ENCODE results near the gene COCH.

The COCH gene

GRCh38 chr14:30874120-30874998 lies at the start of gene COCH:
TSS of gene COCH (plus strand) at chr14:30874559. CDS start at chr14:30874939, 380 bp downstream.
- Mint-ChIP-seq H3K27ac (no peak within 1 kb of the TSS), H3K4me3 (peak within 1 kb of the TSS; percentile 77), H3K36me3 (peaks cover 3% of the 10 kb centered on the region)

GRCh38 chr14:30826070-30826469 lies 48.3 kb upstream of the COCH start:
- H3K27me3 Mint-ChIP-seq = peaks cover 1% of the 10 kb centered on the region
- no peaks in the 10 kb centered on the region for H3K4me1 Mint-ChIP-seq (ENCODE audit: low read depth)
- H3K4me3 Mint-ChIP-seq = no peak overlapping the region
- peaks cover 4% of the 10 kb centered on the region for H3K9me3 Mint-ChIP-seq (ENCODE audit: low read depth)
- peaks cover 8% of the 10 kb centered on the region for H3K36me3 Mint-ChIP-seq
- H3K27ac Mint-ChIP-seq = no peak overlapping the region

More at GRCh38 chr14:30874120-30874998, at the start of gene COCH:
- Mint-ChIP-seq H3K4me1 (ENCODE audit: low read depth) (peaks cover 12% of the 10 kb centered on the region), H3K27me3 (peaks cover 27% of the 10 kb centered on the region), H3K9me3 (ENCODE audit: low read depth) (no peaks in the 10 kb centered on the region)

GRCh38 chr14:30829853-30830252 lies 44.5 kb upstream of the COCH start:
- Mint-ChIP-seq H3K27me3 (peaks cover 3% of the 10 kb centered on the region), H3K27ac (no peak overlapping the region), H3K36me3 (peaks cover 8% of the 10 kb centered on the region), H3K4me1 (ENCODE audit: low read depth) (no peaks in the 10 kb centered on the region), H3K4me3 (no peak overlapping the region), H3K9me3 (ENCODE audit: low read depth) (peaks cover 8% of the 10 kb centered on the region)

- Mint-ChIP-seq H3K27ac (no peak overlapping the region), H3K4me3 (no peak overlapping the region), H3K36me3 (peaks cover 3% of the 10 kb centered on the region), H3K27me3 (peaks cover 8% of the 10 kb centered on the region), H3K9me3 (ENCODE audit: low read depth) (peaks cover 8% of the 10 kb centered on the region), H3K4me1 (ENCODE audit: low read depth) (no peaks in the 10 kb centered on the region)
These were observed 40.0 kb upstream of the COCH start for GRCh38 chr14:30834353-30834752.

GRCh38 chr14:30838351-30838750 lies 36.0 kb upstream of the COCH start:
- Mint-ChIP-seq H3K4me1 (ENCODE audit: low read depth) (no peaks in the 10 kb centered on the region), H3K27ac (no peak overlapping the region), H3K36me3 (peaks cover 3% of the 10 kb centered on the region), H3K9me3 (ENCODE audit: low read depth) (peaks cover 8% of the 10 kb centered on the region), H3K4me3 (no peak overlapping the region), H3K27me3 (peaks cover 8% of the 10 kb centered on the region)

- Mint-ChIP-seq H3K4me3 (no peak overlapping the region), H3K27ac (no peak overlapping the region), H3K9me3 (ENCODE audit: low read depth) (peaks cover 3% of the 10 kb centered on the region), H3K27me3 (peaks cover 3% of the 10 kb centered on the region), H3K4me1 (ENCODE audit: low read depth) (no peaks in the 10 kb centered on the region), H3K36me3 (no peaks in the 10 kb centered on the region)
These were observed 34.1 kb upstream of the COCH start for GRCh38 chr14:30840086-30840779.

GRCh38 chr14:30842431-30842830 lies 31.9 kb upstream of the COCH start:
- Mint-ChIP-seq H3K4me1 (ENCODE audit: low read depth) (no peaks in the 10 kb centered on the region), H3K9me3 (ENCODE audit: low read depth) (no peaks in the 10 kb centered on the region), H3K36me3 (no peaks in the 10 kb centered on the region), H3K27ac (no peak overlapping the region), H3K27me3 (peaks cover 5% of the 10 kb centered on the region), H3K4me3 (no peak overlapping the region)

GRCh38 chr14:30848449-30849240 lies 25.7 kb upstream of the COCH start:
- Mint-ChIP-seq H3K27me3 (peaks cover 19% of the 10 kb centered on the region), H3K9me3 (ENCODE audit: low read depth) (no peaks in the 10 kb centered on the region), H3K36me3 (no peaks in the 10 kb centered on the region), H3K4me1 (ENCODE audit: low read depth) (no peaks in the 10 kb centered on the region), H3K4me3 (no peak overlapping the region), H3K27ac (no peak overlapping the region)

- H3K9me3 Mint-ChIP-seq (ENCODE audit: low read depth) = no peaks in the 10 kb centered on the region
- H3K27me3 Mint-ChIP-seq = peaks cover 19% of the 10 kb centered on the region
- no peak overlapping the region for H3K27ac Mint-ChIP-seq
- H3K36me3 Mint-ChIP-seq = no peaks in the 10 kb centered on the region
- no peaks in the 10 kb centered on the region for H3K4me1 Mint-ChIP-seq (ENCODE audit: low read depth)
- H3K4me3 Mint-ChIP-seq = no peak overlapping the region
These were observed 25.0 kb upstream of the COCH start for GRCh38 chr14:30849354-30849753.

- Mint-ChIP-seq H3K27me3 (peaks cover 20% of the 10 kb centered on the region), H3K4me3 (no peak overlapping the region), H3K4me1 (ENCODE audit: low read depth) (peaks cover under 1% of the 10 kb centered on the region), H3K36me3 (no peaks in the 10 kb centered on the region), H3K9me3 (ENCODE audit: low read depth) (no peaks in the 10 kb centered on the region), H3K27ac (no peak overlapping the region)
These were observed 24.4 kb upstream of the COCH start for GRCh38 chr14:30849983-30850382.

- H3K9me3 Mint-ChIP-seq (ENCODE audit: low read depth) = no peaks in the 10 kb centered on the region
- H3K27me3 Mint-ChIP-seq = peaks cover 29% of the 10 kb centered on the region
- H3K27ac Mint-ChIP-seq = no peak overlapping the region
- peaks cover 5% of the 10 kb centered on the region for H3K4me1 Mint-ChIP-seq (ENCODE audit: low read depth)
- H3K4me3 Mint-ChIP-seq = no peak overlapping the region
- H3K36me3 Mint-ChIP-seq = no peaks in the 10 kb centered on the region
These were observed 20.4 kb upstream of the COCH start for GRCh38 chr14:30853946-30854345.

- Mint-ChIP-seq H3K27ac (no peak overlapping the region), H3K4me3 (no peak overlapping the region), H3K9me3 (ENCODE audit: low read depth) (no peaks in the 10 kb centered on the region), H3K36me3 (no peaks in the 10 kb centered on the region), H3K27me3 (peaks cover 26% of the 10 kb centered on the region), H3K4me1 (ENCODE audit: low read depth) (peaks cover 5% of the 10 kb centered on the region)
These were observed 19.9 kb upstream of the COCH start for GRCh38 chr14:30854492-30854891.

GRCh38 chr14:30855345-30856037 lies 18.9 kb upstream of the COCH start:
- Mint-ChIP-seq H3K4me3 (no peak overlapping the region), H3K9me3 (ENCODE audit: low read depth) (no peaks in the 10 kb centered on the region), H3K36me3 (no peaks in the 10 kb centered on the region), H3K4me1 (ENCODE audit: low read depth) (peaks cover 5% of the 10 kb centered on the region), H3K27ac (peak overlapping the region; percentile 25), H3K27me3 (peaks cover 26% of the 10 kb centered on the region)

GRCh38 chr14:30861200-30861599 lies 13.2 kb upstream of the COCH start:
- Mint-ChIP-seq H3K9me3 (ENCODE audit: low read depth) (no peaks in the 10 kb centered on the region), H3K27me3 (peaks cover 35% of the 10 kb centered on the region), H3K36me3 (no peaks in the 10 kb centered on the region), H3K4me3 (no peak overlapping the region), H3K4me1 (ENCODE audit: low read depth) (no peaks in the 10 kb centered on the region), H3K27ac (no peak overlapping the region)
